ENCODE data around the gene SMURF2.

Gene SMURF2

GRCh38 chr17:64627797-64628196 is 34.3 kb downstream of the SMURF2 start:
- no peak overlapping the region for H3K4me3 ChIP-seq
- H3K27ac ChIP-seq: no peak overlapping the region
- TF ChIP-seq, protein P1, sequence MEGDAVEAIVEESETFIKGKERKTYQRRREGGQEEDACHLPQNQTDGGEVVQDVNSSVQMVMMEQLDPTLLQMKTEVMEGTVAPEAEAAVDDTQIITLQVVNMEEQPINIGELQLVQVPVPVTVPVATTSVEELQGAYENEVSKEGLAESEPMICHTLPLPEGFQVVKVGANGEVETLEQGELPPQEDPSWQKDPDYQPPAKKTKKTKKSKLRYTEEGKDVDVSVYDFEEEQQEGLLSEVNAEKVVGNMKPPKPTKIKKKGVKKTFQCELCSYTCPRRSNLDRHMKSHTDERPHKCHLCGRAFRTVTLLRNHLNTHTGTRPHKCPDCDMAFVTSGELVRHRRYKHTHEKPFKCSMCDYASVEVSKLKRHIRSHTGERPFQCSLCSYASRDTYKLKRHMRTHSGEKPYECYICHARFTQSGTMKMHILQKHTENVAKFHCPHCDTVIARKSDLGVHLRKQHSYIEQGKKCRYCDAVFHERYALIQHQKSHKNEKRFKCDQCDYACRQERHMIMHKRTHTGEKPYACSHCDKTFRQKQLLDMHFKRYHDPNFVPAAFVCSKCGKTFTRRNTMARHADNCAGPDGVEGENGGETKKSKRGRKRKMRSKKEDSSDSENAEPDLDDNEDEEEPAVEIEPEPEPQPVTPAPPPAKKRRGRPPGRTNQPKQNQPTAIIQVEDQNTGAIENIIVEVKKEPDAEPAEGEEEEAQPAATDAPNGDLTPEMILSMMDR (IDR thresholded peaks at IDR 0.05): no peak
- no peak for DNase-seq (ENCODE audit: low spot score)

DNA sequence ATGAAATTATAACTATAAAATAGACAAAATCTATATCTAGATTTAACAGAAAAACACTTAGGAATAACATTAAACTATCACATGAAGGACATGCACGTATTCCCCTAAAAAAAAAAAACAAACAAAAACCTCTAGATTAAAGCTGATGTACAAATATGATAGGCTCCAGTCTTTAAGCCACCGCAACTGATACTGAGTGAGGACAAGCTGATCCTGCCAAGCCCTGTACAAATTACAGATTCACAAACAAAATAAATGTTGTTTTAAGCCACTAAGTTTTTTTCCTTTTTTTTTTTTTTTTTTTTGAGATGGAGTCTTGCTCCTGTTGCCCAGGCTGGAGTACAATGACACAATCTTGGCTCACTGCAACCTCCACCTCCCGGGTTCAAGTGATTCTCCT is 35.3 kb downstream of the SMURF2 start:
- TF ChIP-seq, protein P1 (IDR thresholded peaks at IDR 0.05): no peak
- no peak overlapping the region for H3K27ac ChIP-seq
- no peak overlapping the region for H3K4me3 ChIP-seq
- no peak for DNase-seq (ENCODE audit: low spot score)

DNA sequence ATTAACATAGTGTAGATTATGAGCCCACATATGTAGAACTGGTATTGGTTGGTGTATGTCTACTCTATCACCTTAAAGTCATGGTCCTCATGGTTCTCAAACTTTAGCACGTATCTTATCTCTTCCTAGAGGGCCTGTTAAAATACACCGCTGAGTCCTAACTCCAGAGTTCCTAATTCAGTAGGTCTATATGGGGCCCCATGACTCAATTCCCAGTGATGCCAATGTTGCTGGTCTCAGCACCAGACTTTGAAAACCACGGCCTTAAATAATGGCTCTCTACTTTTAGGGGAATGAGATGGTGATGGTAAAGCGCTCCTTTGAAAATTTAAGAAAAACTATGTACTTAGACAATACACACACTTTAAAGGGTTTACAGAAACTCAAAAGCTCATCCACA is 36.6 kb downstream of the SMURF2 start:
- H3K27ac ChIP-seq: no peak overlapping the region
- TF ChIP-seq, protein P1 (IDR thresholded peaks at IDR 0.05): no peak

GRCh38 chr17:64622931-64623654 is 39.0 kb downstream of the SMURF2 start:
- Histone ChIP-seq H3K27ac (no peak overlapping the region), H3K4me3 (no peak overlapping the region)
- TF ChIP-seq, protein P1 (IDR thresholded peaks at IDR 0.05): no peak
- DNase-seq (ENCODE audit: low spot score): no peak

More for the DNA sequence above, 36.6 kb downstream of the SMURF2 start:
- no peak overlapping the region for H3K4me3 ChIP-seq
- no peak for DNase-seq (ENCODE audit: low spot score)

DNA sequence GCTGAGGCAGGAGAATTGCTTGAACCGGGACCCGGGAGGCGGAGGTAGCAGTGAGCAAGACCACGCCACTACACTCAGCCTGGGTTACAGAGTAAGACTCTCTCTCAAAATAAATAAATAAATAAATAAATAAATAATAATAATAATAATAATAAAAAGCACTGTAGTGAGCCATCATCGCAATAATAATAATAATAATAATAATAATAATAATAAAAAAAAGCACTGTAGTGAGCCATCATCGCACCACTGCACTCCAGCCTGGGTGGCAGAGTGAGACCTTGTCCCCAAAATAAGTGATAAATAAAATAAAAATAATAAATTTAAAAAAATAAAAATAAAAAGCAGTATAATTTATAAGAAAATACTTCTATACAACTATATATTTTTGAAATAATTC is 40.3 kb downstream of the SMURF2 start:
- DNase-seq (ENCODE audit: low spot score): no peak
- TF ChIP-seq, protein P1 (IDR thresholded peaks at IDR 0.05): no peak
- no peak overlapping the region for H3K27ac ChIP-seq
- no peak overlapping the region for H3K4me3 ChIP-seq

GRCh38 chr17:64618848-64619247 is 43.3 kb downstream of the SMURF2 start:
- Histone ChIP-seq H3K4me3 (no peak overlapping the region), H3K27ac (no peak overlapping the region)
- no peak for DNase-seq (ENCODE audit: low spot score)
- TF ChIP-seq, protein P1 (IDR thresholded peaks at IDR 0.05): no peak

GRCh38 chr17:64617125-64617780 is 44.9 kb downstream of the SMURF2 start:
- Histone ChIP-seq H3K27ac (no peak overlapping the region), H3K4me3 (no peak overlapping the region)
- no peak for DNase-seq (ENCODE audit: low spot score)
- TF ChIP-seq, protein P1 (IDR thresholded peaks at IDR 0.05): no peak

Measured in coronary artery (tissue), 2 donors.